K562 (cell line): ENCODE measurements around the gene TENT5A. TPM values are rescaled to one million over a fixed set of nuclear protein-coding genes. Genes with fewer than 3 reads are reported as not detected.

Experiments
- ATAC-seq: fragments of 200-7000 bp; cut with Tn5 transposase; 3 replicates; pipeline ENCODE4 v1.9.1; 2020; ENCODE audit warnings: moderate library complexity
- Bru-seq: library from RNA; stranded (reverse); fragments of 400-500 nt; gene quantifications from one replicate; lab custom pipeline; 2021; lab: Mats Ljungman, UMichigan
- BruChase-seq, 2 experiments: library from RNA; stranded (reverse); fragments of 400-500 nt; gene quantifications; one replicate each; lab custom pipeline; 2021; lab: Mats Ljungman, UMichigan
- BruUV-seq: library from RNA; stranded (reverse); fragments of 400-500 nt; replicated peaks from 2 replicates; lab custom pipeline; 2021; lab: Mats Ljungman, UMichigan
- CTCF ChIA-PET: fragments of 300-600 bp; formaldehyde crosslinking; extraction: SDS; loops from one replicate; lab custom pipeline; 2021; ENCODE audit warnings: low intra/inter-chr PET ratio; lab: Yijun Ruan, JAX
- POLR2A ChIA-PET: fragments of 300-600, 350-650 bp; sonication (Branson Sonifier 250); formaldehyde crosslinking; extraction: SDS; loops from one replicate; lab custom pipeline; 2021; ENCODE audit warnings: antibody characterized with exemption, inconsistent platforms; lab: Yijun Ruan, JAX
- DNase-seq, 4 experiments: peaks; one replicate each; pipeline versions ENCODE4 v3.0.0 to v3.0.0-alpha.2; 2011 to 2018; ENCODE audit warnings: low spot score in 3 of 4, mixed read lengths in 3 of 4; ENCODE audit errors: extremely low read depth in 1 of 4
- FAIRE-seq: peaks from 2 replicates; lab custom pipeline; 2011; peaks lifted over from hg19 to GRCh38; lab: Jason Lieb, UNC
- H2AFZ ChIP-seq: 2 replicates; pipeline ENCODE4 v1.6.0; 2011; ENCODE audit warnings: low read depth, low read length, control low read depth, inconsistent platforms
- H3K27ac ChIP-seq: fragments of 200-600 bp; 3 replicates; pipeline ENCODE4 v1.8.0; 2011; ENCODE audit warnings: low read depth, mild to moderate bottlenecking, control low read depth, inconsistent platforms, low read length, moderate library complexity, mixed read lengths; ENCODE audit errors: extremely low read depth
- H3K27me3 ChIP-seq, 2 experiments: fragments of 300-600 bp in 1 of 2; 2 replicates in 1 of 2; 3 replicates in 1 of 2; pipeline versions ENCODE4 v1.6.0 to v1.8.0; 2011; ENCODE audit warnings: inconsistent platforms in 2 of 2, low read length in 2 of 2, mild to moderate bottlenecking in 1 of 2, mixed read lengths in 1 of 2, moderate library complexity in 1 of 2; ENCODE audit not compliant: control insufficient read depth in 2 of 2, insufficient read depth in 2 of 2
- H3K36me3 ChIP-seq: fragments of 300-600 bp; 3 replicates; pipeline ENCODE4 v1.8.0; 2011; ENCODE audit warnings: mild to moderate bottlenecking, low read length, inconsistent platforms; ENCODE audit not compliant: control insufficient read depth, insufficient read depth
- H3K4me1 ChIP-seq, 2 experiments: fragments of 200-600 bp in 1 of 2; replicated peaks in 1 of 2; 2 replicates in 1 of 2; 3 replicates in 1 of 2; pipeline versions ENCODE4 v1.5.1 to v1.8.0; 2011; ENCODE audit warnings: inconsistent platforms in 2 of 2, low read length in 2 of 2, mild to moderate bottlenecking in 1 of 2, mixed read lengths in 1 of 2, moderate library complexity in 1 of 2; ENCODE audit not compliant: control insufficient read depth in 2 of 2, insufficient read depth in 2 of 2
- H3K4me2 ChIP-seq: 2 replicates; pipeline ENCODE4 v1.6.1; 2011; ENCODE audit warnings: low read length, control low read depth, inconsistent platforms, mixed read lengths; ENCODE audit not compliant: insufficient read depth
- H3K4me3 ChIP-seq: fragments of 200-600 bp; sonication (generic), shearing (Covaris generic); 2 replicates; pipeline ENCODE4 v1.5.1; 2016; ENCODE audit warnings: control low read depth, inconsistent platforms
- H3K79me2 ChIP-seq: fragments of 200-600 bp; 3 replicates; pipeline ENCODE4 v1.8.0; 2011; ENCODE audit warnings: low read length, inconsistent platforms; ENCODE audit not compliant: control insufficient read depth, insufficient read depth
- H3K9ac ChIP-seq, 2 experiments: 2 replicates each; pipeline versions ENCODE4 v1.6.0 to v1.6.1; 2011; ENCODE audit warnings: low read depth in 2 of 2, low read length in 2 of 2, control low read depth in 1 of 2, inconsistent platforms in 1 of 2, mild to moderate bottlenecking in 1 of 2, mixed read lengths in 1 of 2; ENCODE audit not compliant: insufficient read depth in 1 of 2
- H3K9me1 ChIP-seq: one replicate; pipeline ENCODE4 v1.6.0; 2011; ENCODE audit warnings: inconsistent platforms, mild to moderate bottlenecking, low read length, moderate library complexity; ENCODE audit not compliant: control insufficient read depth, insufficient read depth
- H3K9me3 ChIP-seq: replicated peaks from 2 replicates; pipeline ENCODE4 v1.5.1; 2011; ENCODE audit warnings: low read depth, low read length, inconsistent platforms; ENCODE audit not compliant: control insufficient read depth, insufficient read depth
- H4K20me1 ChIP-seq: replicated peaks from 2 replicates; pipeline ENCODE4 v1.6.1; 2011; ENCODE audit warnings: low read length, inconsistent platforms, mixed read lengths; ENCODE audit not compliant: control insufficient read depth, insufficient read depth
- CREB1 ChIP-seq, 2 experiments: sonication (generic) in 1 of 2; formaldehyde crosslinking in 1 of 2; IDR thresholded peaks; 2 replicates each; pipeline versions ENCODE4 v1.6.1 to v1.8.0; 2012 to 2022; ENCODE audit warnings: inconsistent platforms in 1 of 2, mild to moderate bottlenecking in 1 of 2, missing genetic modification reagents in 1 of 2, moderate library complexity in 1 of 2
- DACH1 ChIP-seq: fragments of 450-650 bp; IDR thresholded peaks from 2 replicates; pipeline ENCODE4 v1.6.1; 2018; ENCODE audit not compliant: partially characterized antibody
- MAFK ChIP-seq: IDR thresholded peaks from 2 replicates; pipeline ENCODE4 v1.6.1; 2011; ENCODE audit warnings: low read length, improper control_type of control experiment
- MITF ChIP-seq: IDR thresholded peaks from 2 replicates; pipeline ENCODE4 v1.6.1; 2014; ENCODE audit warnings: antibody characterized with exemption
- MLX ChIP-seq, 2 experiments: fragments of 450-650 bp in 1 of 2; sonication (generic) in 1 of 2; formaldehyde crosslinking; conservative IDR thresholded peaks; 2 replicates each; pipeline versions ENCODE4 v1.4.0 to v1.8.1; 2020 to 2022; ENCODE audit warnings: mild to moderate bottlenecking in 1 of 2, missing genetic modification reagents in 1 of 2
- RBBP5 ChIP-seq: fragments of 200-600 bp; sonication (generic); IDR thresholded peaks from 2 replicates; pipeline ENCODE4 v1.6.1; 2012; ENCODE audit warnings: borderline replicate concordance, mild to moderate bottlenecking, low read length, control low read depth, inconsistent platforms; ENCODE audit not compliant: insufficient read depth, poor library complexity, severe bottlenecking
- SNRNP70 ChIP-seq: fragments of 200-400 bp; formaldehyde crosslinking; optimal IDR thresholded peaks from 2 replicates; pipeline ENCODE3; 2017; ENCODE audit warnings: low read depth, low read length
- SP1 ChIP-seq: sonication (generic); formaldehyde crosslinking; IDR thresholded peaks from 2 replicates; pipeline ENCODE4 v1.8.1; 2022; ENCODE audit warnings: mild to moderate bottlenecking, missing genetic modification reagents
- SREBF1 ChIP-seq: fragments of 150-350 bp; IDR thresholded peaks from 2 replicates; pipeline ENCODE4 v1.6.1; 2014; ENCODE audit warnings: antibody characterized with exemption, low read depth, low read length, borderline replicate concordance
- TAF9B ChIP-seq: fragments of 450-650 bp; IDR thresholded peaks from 2 replicates; pipeline ENCODE4 v1.6.1; 2018; ENCODE audit warnings: mild to moderate bottlenecking; ENCODE audit not compliant: partially characterized antibody
- TCF7 ChIP-seq: sonication (generic); IDR thresholded peaks from 2 replicates; pipeline ENCODE4 v1.6.1; 2016; ENCODE audit warnings: antibody characterized with exemption, borderline replicate concordance
- XRCC5 ChIP-seq: fragments of 200-400 bp; formaldehyde crosslinking; IDR thresholded peaks from 2 replicates; pipeline ENCODE4 v1.6.1; 2017; ENCODE audit warnings: low read depth, mild to moderate bottlenecking, low read length
- ZNF707 ChIP-seq: fragments of 250-450 bp; sonication (Bioruptor Pico); conservative IDR thresholded peaks from 2 replicates; pipeline ENCODE4 v1.8.0; 2022; ENCODE audit warnings: inconsistent platforms, mild to moderate bottlenecking, moderate library complexity
- WGBS: fragments of 100-300 bp; shearing (Covaris generic); methylation state at CpG from one replicate; pipeline ENCODE4 v1.1.6; 2016; ENCODE audit warnings: low coverage, mixed read lengths; ENCODE audit not compliant: insufficient coverage; ENCODE audit errors: missing lambda C conversion rate; 5-methylcytosine and 5-hydroxymethylcytosine counted together
- in situ Hi-C: fragments of 300-500 bp; cut with MboI; formaldehyde crosslinking; loops from 4 replicates; pipeline ENCODE4 v1.15.0; 2018; ENCODE audit warnings: inconsistent platforms, mixed read lengths
- intact Hi-C: fragments of 100-400 bp; cut with micrococcal nuclease; formaldehyde crosslinking; loops from 2 replicates; pipeline ENCODE4 v1.14.2; 2022
- long read RNA-seq, 3 experiments: library from polyadenylated mRNA in 2 of 3; library from RNA in 1 of 3; unstranded in 2 of 3; stranded (forward) in 1 of 3; transcript quantifications; one replicate each; pipeline ENCODE4 v2.0.0, GENCODE V29; 2019 to 2022
- polyA minus RNA-seq, 3 experiments: library from RNA; depleted of rRNA, polyadenylated mRNA; stranded (reverse); fragments of >200 nt; gene quantifications; 2 replicates each; pipeline ENCODE4 v1.2.3, GENCODE V29; 2011
- polyA plus RNA-seq, 8 experiments: library from polyadenylated mRNA; depleted of rRNA in 4 of 8; stranded (reverse) in 5 of 8; unstranded in 3 of 8; fragments of >200 nt; fragmentation: Nextera tagmentation in 2 of 8; fragmentation: Illumina TruSeq in 1 of 8; extraction: Ambion mirVana in 2 of 8; extraction: Trizol in 1 of 8; gene quantifications; 2 replicates each; pipeline versions ENCODE4 v1.2.1 to v1.2.3, GENCODE V29; 2011 to 2014; ENCODE audit warnings: inconsistent platforms in 1 of 8, missing spikeins in 1 of 8
- total RNA-seq, 7 experiments: library from RNA; depleted of rRNA in 6 of 7; stranded (reverse); fragments of >200 nt in 6 of 7; fragmentation: Illumina TruSeq in 2 of 7; extraction: Trizol in 2 of 7; gene quantifications; 2 replicates each; pipeline versions ENCODE4 v1.2.1 to v1.2.3, GENCODE V29; 2011 to 2021; ENCODE audit warnings: low replicate concordance in 1 of 7

TENT5A gene
- total RNA-seq (2011; cell fraction: chromatin; rRNA removed; ENCODE audit: low replicate concordance), result 1.2 and 3.3 TPM in 2 replicates
- 1.1 and 1.3 TPM in 2 replicates for total RNA-seq (2011; cell fraction: nucleolus; rRNA removed)
- 1.7 and 2.7 TPM in 2 replicates for total RNA-seq (2011; cell fraction: nucleoplasm; rRNA removed)
- total RNA-seq (2014; rRNA removed) (1.00 and 1.1 TPM in 2 replicates), total RNA-seq (2014; rRNA removed; fragmentation: Illumina TruSeq; extraction: Trizol) (1.5 and 1.7 TPM in 2 replicates), total RNA-seq (2015; rRNA removed; fragmentation: Illumina TruSeq; extraction: Trizol) (2.3 TPM in 2 replicates), total RNA-seq (2021) (1.3 and 1.4 TPM in 2 replicates), polyA plus RNA-seq (2011; rRNA removed) (0.41 and 0.95 TPM in 2 replicates), polyA plus RNA-seq (2014; fragmentation: Illumina TruSeq; extraction: Trizol) (0.89 and 1.3 TPM in 2 replicates), polyA plus RNA-seq (2014; fragmentation: Nextera tagmentation; extraction: Ambion mirVana) (1 to 10 TPM; 1.1 to 1.7 TPM), polyA plus RNA-seq (2014; rRNA removed) (0.77 and 0.82 TPM in 2 replicates), polyA minus RNA-seq (2011; rRNA and poly(A)+ RNA removed) (0.45 and 1.3 TPM in 2 replicates), Bru-seq, nascent RNA (percentile 74 among the genes with signal in this experiment), BruChase-seq, experiment 1, labeled RNA remaining after a 2-hour chase (percentile 77 among the genes with signal in this experiment), BruChase-seq, experiment 2, labeled RNA remaining after a 6-hour chase (percentile 75 among the genes with signal in this experiment)
- polyA plus RNA-seq (2011; cell fraction: cytosol; rRNA removed), result 0.16 and 0.31 TPM in 2 replicates
- 0.63 and 1.4 TPM in 2 replicates for polyA plus RNA-seq (2011; cell fraction: nucleus; rRNA removed)
- polyA plus RNA-seq (2012), result 0.83 and 1.00 TPM in 2 replicates
- 1.4 and 2.1 TPM in 2 replicates for polyA minus RNA-seq (2011; cell fraction: cytosol; rRNA and poly(A)+ RNA removed)
- polyA minus RNA-seq (2011; cell fraction: nucleus; rRNA and poly(A)+ RNA removed), result 0.81 and 0.89 TPM in 2 replicates
- long read RNA-seq, experiment 1, full-length matches to known transcripts, result 4 of 5 reads
- long read RNA-seq, experiment 1, partial matches to known transcripts, result 0 of 5 reads
- long read RNA-seq, experiment 1, other reads (novel, unspliced or antisense), result 1 of 5 reads
- long read RNA-seq, experiment 2, result 0 reads
- long read RNA-seq, experiment 3, full-length matches to known transcripts, result 5 of 6 reads
- long read RNA-seq, experiment 3, partial matches to known transcripts, result 1 of 6 reads
- long read RNA-seq, experiment 3, other reads (novel, unspliced or antisense), result 0 of 6 reads

GRCh38 chr6:81752084-81752920 lies at the start of gene TENT5A:
TENT5A (minus strand) TSS chr6:81752681; CDS start chr6:81752141, 540 bp downstream.
- ChIA-PET CTCF (no interaction called here), POLR2A (interaction anchor here (0.6 to 1.4 kb wide), 6 partner anchors 9 to 1552 kb away, joined by 3 to 5 read pairs (median 3); no protein-coding TSS in a partner anchor)
- peak within 1 kb of the TSS; percentile 73 for H3K4me2 ChIP-seq
- in situ Hi-C loops (loop anchor here (10.0 kb wide), 1 partner anchor 1418 kb away; no protein-coding TSS in a partner anchor), intact Hi-C loops (loop anchor here (2.0 to 10.0 kb wide), 4 partner anchors 422 to 1620 kb away; no protein-coding TSS in a partner anchor)
- DNase-seq (peak; percentile 81 to 88 (median 84)), ATAC-seq (peak; percentile 96), FAIRE-seq (peak; percentile 93)
- H3K79me2 ChIP-seq, result peaks cover 7% of the 10 kb centered on the region; the same call in 2 of the 3 replicates
- 8% methylated on average over 29 of the region's 77 CpGs for WGBS
- no peaks in the 10 kb centered on the region for H3K9me1 ChIP-seq
- no peaks in the 10 kb centered on the region for H3K36me3 ChIP-seq
- H3K9me3 ChIP-seq, result no peaks in the 10 kb centered on the region
- H4K20me1 ChIP-seq, result no peaks in the 10 kb centered on the region; the same call in 1 of the 2 replicates
- peaks cover 0 to 4% of the 10 kb centered on the region in 2 experiments; a peak in 1 of 5 replicates for H3K27me3 ChIP-seq
- H2AFZ ChIP-seq, result peak within 1 kb of the TSS; percentile 95
- no TSS peak for BruUV-seq
- peak within 1 kb of the TSS; percentile 81 for H3K27ac ChIP-seq
- peaks cover 3 to 27% of the 10 kb centered on the region in 2 experiments; a peak in 3 of 5 replicates for H3K4me1 ChIP-seq
- H3K9ac ChIP-seq, result peak within 1 kb of the TSS; percentile 66 to 95
- peak within 1 kb of the TSS; percentile 70 for H3K4me3 ChIP-seq
- TF ChIP-seq SREBF1 (no peak), SP1 (CRISPR knock-in tag) (no peak; the same call in 1 of the 2 replicates), TCF7 (no peak), TAF9B (peak; percentile 42), ZNF707 (CRISPR knock-in tag) (no peak), DACH1 (peak; percentile 42), MITF (no peak), MAFK (no peak), SNRNP70 (no peak), CREB1 (IDR thresholded peaks at IDR 0.05) (no peak), CREB1 (CRISPR knock-in tag; IDR thresholded peaks at IDR 0.05) (no peak), XRCC5 (no peak), MLX (CRISPR knock-in tag; conservative IDR thresholded peaks at IDR 0.05) (no peak), RBBP5 (no peak)
